GM12874 (cell line): ENCODE data around the gene NADSYN1.

Experiments used
- CTCF ChIP-seq: IDR thresholded peaks from 2 replicates; pipeline ENCODE4 v1.5.1; 2011; ENCODE audit warnings: low read depth, mild to moderate bottlenecking, control low read depth, low read length, moderate library complexity; ENCODE audit not compliant: insufficient read depth

Gene NADSYN1

GRCh38 chr11:71505781-71506180, 52.8 kb downstream of the NADSYN1 start:
- no peak for TF ChIP-seq CTCF

DNA sequence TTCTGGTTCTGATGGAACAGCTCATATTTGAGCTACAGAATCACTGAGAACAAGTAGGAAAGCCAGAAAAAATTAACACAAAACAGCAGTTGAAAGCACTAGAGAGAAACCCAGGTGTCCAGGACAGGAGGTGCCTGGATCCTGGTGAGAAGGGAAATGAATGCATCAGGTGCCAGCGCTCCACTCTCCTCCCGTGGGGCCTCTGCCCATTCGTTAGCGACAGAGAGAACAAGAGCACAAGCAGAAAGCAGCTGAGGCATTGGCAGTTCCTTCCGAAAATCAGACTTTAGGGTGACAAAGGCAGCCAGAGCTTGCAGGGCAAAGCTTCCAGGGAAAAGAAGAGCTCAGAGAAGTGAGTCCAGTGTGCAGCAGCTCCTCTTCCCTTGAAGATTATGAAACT, 54.1 kb downstream of the NADSYN1 start:
- no peak for TF ChIP-seq CTCF

DNA sequence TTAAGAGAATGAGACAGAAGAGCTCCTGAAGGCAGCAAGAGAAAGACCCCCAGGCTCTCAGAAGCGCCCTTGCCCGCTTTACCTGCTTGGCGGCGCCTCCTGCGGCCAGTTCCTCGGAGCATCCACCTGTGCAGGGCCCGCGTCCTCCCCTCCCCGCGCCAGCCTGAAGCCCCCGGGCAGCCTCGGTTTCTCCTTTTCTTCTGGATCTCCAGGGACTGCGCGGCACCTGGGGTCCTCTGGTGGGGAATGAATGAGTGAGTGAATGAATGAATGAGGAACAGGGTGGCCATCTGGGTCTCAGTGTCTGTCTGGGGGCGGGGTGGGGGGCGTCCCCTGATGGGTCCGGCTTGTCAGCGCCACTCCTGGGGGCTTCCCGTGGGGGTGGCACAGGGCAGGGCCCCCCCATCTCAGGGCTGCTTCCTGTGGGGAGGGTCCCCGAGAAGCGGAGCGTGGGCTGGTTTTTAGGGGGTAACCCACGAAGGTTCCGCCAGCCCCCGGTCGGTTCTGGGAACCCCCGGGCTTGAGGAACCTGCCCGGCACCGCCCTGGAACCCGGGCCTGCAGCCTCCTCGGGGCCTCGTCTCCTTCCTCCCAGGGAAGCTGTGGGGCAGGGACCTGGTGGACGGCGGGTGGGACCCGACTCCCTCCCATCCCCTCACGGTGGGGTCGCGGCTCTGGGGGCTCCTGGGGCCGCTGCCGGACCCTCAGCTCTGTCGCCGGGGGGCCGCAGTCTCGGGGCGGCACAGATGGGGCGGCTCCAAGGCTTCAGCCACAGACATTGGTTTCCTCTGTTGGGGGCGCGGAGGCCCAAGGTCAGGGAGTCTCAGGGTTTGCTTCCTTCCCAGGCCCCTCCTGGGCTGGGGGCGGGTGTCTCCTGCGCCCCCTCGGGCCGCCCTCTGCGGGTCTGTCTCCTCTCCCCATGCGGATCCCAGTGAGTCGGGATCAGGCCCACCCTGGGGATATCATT, 65.8 kb downstream of the NADSYN1 start:
- TF ChIP-seq CTCF, result no peak

- TF ChIP-seq CTCF, result no peak
Observed at GRCh38 chr11:71519546-71519945, 66.5 kb downstream of the NADSYN1 start.

- TF ChIP-seq CTCF, result no peak
Observed at GRCh38 chr11:71525188-71525937, 72.4 kb downstream of the NADSYN1 start.

GRCh38 chr11:71525938-71526495, 73.0 kb downstream of the NADSYN1 start:
- TF ChIP-seq CTCF, result no peak
